Transverse colon (tissue), 4 donors: Measurements from ENCODE around the gene TMCC3. TPM values are rescaled to one million over a fixed set of nuclear protein-coding genes. Genes with fewer than 3 reads are reported as not detected.

ENCODE experiments used
- DNase-seq: peaks from one replicate; pipeline ENCODE4 v3.0.0-alpha.2; 2019
- H3K27ac ChIP-seq, 4 donors: fragments of 200-600 bp; sonication (generic); 2 replicates each; pipeline ENCODE4 v1.5.1; 2016 to 2018; ENCODE audit warnings: inconsistent platforms in 4 of 4
- H3K27me3 ChIP-seq: fragments of 200-600 bp; sonication (generic); 2 replicates; pipeline ENCODE4 v1.5.1; 2017; ENCODE audit warnings: inconsistent platforms
- H3K36me3 ChIP-seq, 4 donors: fragments of 200-600 bp; sonication (generic); 2 replicates each; pipeline ENCODE4 v1.5.1; 2017 to 2019; ENCODE audit warnings: inconsistent platforms in 4 of 4
- H3K4me1 ChIP-seq, 4 donors: fragments of 200-600 bp; sonication (generic); 2 replicates each; pipeline ENCODE4 v1.5.1; 2017 to 2020; ENCODE audit warnings: inconsistent platforms in 4 of 4
- H3K4me3 ChIP-seq, 4 donors: fragments of 200-600 bp; sonication (generic); 1 replicate in 1 of 4; 2 replicates in 3 of 4; pipeline versions ENCODE4 v1.5.1 to v1.6.1; 2017 to 2019; ENCODE audit warnings: inconsistent platforms in 4 of 4
- H3K9me3 ChIP-seq, 2 donors: fragments of 200-600 bp; sonication (generic); 2 replicates each; pipeline ENCODE4 v1.5.1; 2017 to 2019; ENCODE audit warnings: inconsistent platforms in 2 of 2
- EP300 ChIP-seq: sonication (generic); formaldehyde crosslinking; IDR thresholded peaks from one replicate; pipeline ENCODE4 v1.6.1; 2017; ENCODE audit warnings: antibody characterized with exemption, low read depth
- POLR2A ChIP-seq: fragments of 450-650 bp; IDR thresholded peaks from one replicate; pipeline ENCODE4 v1.6.1; 2016; ENCODE audit warnings: antibody characterized with exemption, mild to moderate bottlenecking, moderate library complexity
- POLR2AphosphoS5 ChIP-seq, 3 donors: sonication (generic); formaldehyde crosslinking; IDR thresholded peaks; one replicate each; pipeline ENCODE4 v1.6.1; 2016; ENCODE audit warnings: antibody characterized with exemption in 3 of 3
- WGBS, 2 donors: methylation state at CpG; one replicate each; pipeline ENCODE4 v1.1.5; 2018; ENCODE audit warnings: low coverage in 1 of 2; 5-methylcytosine and 5-hydroxymethylcytosine counted together
- in situ Hi-C, 4 donors: fragments of 200-750 bp; cut with MboI; loops; one replicate each; pipeline versions ENCODE4 v1.15.0 to v1.15.1; 2017; ENCODE audit warnings: low sequenced_read_pairs in 3 of 4, low pct_ligation_motif_present in 1 of 4, low pct_unique_long_range_greater_than_20kb in 1 of 4
- intact Hi-C: fragments of 100-400 bp; cut with DNase I; formaldehyde crosslinking; loops from one replicate; pipeline ENCODE4 v1.15.1; 2023; ENCODE audit warnings: low total_unique reads
- total RNA-seq, 4 donors: library from RNA; depleted of rRNA; stranded (reverse); fragments of >200 nt; gene quantifications; one replicate each; pipeline ENCODE4 v1.1.0, GENCODE V29; 2016
- TF ChIP-seq, protein P1 (sequence below), 5 experiments: fragments of 200-600 bp in 3 of 5; fragments of 450-650 bp in 2 of 5; sonication (generic) in 3 of 5; IDR thresholded peaks; 1 replicate in 2 of 5; 2 replicates in 3 of 5; pipeline ENCODE4 v1.5.1; 2016 to 2017; ENCODE audit warnings: antibody characterized with exemption in 5 of 5, inconsistent platforms in 3 of 5, mild to moderate bottlenecking in 2 of 5, moderate library complexity in 1 of 5

The TMCC3 gene
- total RNA-seq, 4 donors from 2014 or later = 6.4 to 79.3 (median 65.9) TPM

DNA sequence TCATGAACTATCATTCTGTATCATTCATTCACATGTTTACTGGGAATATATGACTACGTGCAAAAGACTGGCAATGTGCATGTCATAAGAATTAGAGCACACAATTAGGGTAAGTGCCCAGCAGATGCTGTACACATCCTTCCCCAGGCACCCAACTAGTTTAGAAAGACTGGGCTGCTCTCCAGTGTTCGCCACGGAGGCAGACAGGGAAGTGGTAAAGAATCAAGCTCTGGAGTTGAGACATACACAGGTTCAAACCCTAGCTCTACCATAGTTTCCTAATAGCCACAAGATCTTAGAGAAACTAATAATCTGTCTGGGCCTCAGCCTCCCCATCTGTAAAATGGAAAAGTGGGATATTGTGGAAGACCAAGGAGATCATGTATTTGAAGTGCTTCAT lies 6.8 kb downstream of the TMCC3 start:
- TF ChIP-seq POLR2A = no peak
- TF ChIP-seq POLR2AphosphoS5 (IDR thresholded peaks at IDR 0.05) = no peak
- TF ChIP-seq, protein P1, sequence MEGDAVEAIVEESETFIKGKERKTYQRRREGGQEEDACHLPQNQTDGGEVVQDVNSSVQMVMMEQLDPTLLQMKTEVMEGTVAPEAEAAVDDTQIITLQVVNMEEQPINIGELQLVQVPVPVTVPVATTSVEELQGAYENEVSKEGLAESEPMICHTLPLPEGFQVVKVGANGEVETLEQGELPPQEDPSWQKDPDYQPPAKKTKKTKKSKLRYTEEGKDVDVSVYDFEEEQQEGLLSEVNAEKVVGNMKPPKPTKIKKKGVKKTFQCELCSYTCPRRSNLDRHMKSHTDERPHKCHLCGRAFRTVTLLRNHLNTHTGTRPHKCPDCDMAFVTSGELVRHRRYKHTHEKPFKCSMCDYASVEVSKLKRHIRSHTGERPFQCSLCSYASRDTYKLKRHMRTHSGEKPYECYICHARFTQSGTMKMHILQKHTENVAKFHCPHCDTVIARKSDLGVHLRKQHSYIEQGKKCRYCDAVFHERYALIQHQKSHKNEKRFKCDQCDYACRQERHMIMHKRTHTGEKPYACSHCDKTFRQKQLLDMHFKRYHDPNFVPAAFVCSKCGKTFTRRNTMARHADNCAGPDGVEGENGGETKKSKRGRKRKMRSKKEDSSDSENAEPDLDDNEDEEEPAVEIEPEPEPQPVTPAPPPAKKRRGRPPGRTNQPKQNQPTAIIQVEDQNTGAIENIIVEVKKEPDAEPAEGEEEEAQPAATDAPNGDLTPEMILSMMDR (IDR thresholded peaks at IDR 0.05) = no peak
- no peak for TF ChIP-seq EP300
- H3K27ac ChIP-seq = peak overlapping the region in 3 of 4 donors; percentile 26 to 43 (median 29)
- no peaks in the 10 kb centered on the region for H3K9me3 ChIP-seq
- no peaks in the 10 kb centered on the region for H3K27me3 ChIP-seq
- WGBS, 2 donors = 87 to 100% methylated on average over 1 to 3 of the region's 3 CpGs
- intact Hi-C loops = no loop called here
- no peak overlapping the region for H3K4me3 ChIP-seq
- peaks cover 0 to 6% (median 2%) of the 10 kb centered on the region in 4 donors for H3K4me1 ChIP-seq
- DNase-seq = no peak
- in situ Hi-C loops = no loop called here
- no peaks in the 10 kb centered on the region for H3K36me3 ChIP-seq

DNA sequence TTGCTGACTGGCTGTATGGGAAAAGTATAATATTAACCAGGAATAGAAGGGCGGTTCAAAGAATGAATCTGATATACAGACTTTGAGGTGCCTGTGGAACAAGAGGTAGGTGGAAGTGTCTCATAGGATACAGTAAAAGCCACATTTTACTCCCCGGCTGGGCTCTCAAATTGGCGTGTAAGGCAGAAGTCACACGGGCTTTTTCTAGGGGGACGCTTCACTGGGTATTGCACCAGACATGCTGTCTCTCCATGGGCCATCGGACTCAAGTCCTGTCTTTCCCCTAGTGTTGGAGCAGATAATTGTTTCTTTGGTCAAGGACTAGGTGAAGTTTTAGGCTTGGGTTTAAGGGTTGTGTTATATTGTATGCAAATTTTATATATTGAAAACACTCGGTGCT lies 9.1 kb downstream of the TMCC3 start:
- TF ChIP-seq POLR2AphosphoS5 (IDR thresholded peaks at IDR 0.05) (no peak), POLR2A (no peak), EP300 (no peak)
- TF ChIP-seq, protein P1 (IDR thresholded peaks at IDR 0.05) = no peak

DNA sequence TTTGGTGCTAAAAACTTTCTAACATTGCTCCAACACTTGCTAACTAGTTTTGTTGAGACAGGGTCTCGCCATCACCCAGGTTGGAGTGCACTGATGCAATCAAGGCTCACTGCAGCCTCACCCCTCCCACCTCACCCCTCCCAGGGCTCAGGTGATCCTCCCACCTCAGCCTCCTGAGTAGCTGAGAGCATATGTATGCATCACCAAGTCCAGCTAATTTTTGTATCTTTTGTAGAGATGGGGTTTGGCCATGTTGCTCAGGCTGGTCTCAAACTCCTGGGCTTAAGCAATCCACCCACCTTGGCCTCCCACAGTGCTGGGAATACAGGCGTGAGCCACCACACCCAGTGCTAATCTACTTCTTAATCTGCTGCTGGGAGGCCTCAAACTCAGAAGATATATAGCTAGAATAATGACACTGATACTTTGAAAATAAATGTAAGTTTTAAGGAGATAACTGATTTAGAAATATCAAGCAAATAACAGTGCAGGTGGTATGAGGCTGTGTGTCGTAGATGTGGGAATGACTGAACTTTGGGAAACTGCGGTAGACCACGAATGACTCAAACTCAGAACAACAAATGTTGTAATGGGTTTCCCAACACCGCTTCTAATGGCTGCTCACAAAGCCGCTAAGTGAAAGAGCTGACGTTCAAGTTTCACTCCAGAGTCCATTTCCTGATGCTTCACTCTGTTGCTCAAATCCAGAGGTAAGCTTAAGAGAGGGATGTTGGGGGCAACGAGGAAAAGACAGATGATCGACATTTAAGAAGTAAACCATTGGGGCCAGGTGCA lies 10.0 kb downstream of the TMCC3 start:
- DNase-seq = peak; percentile 17
- no peak overlapping the region for H3K27ac ChIP-seq
- H3K9me3 ChIP-seq = no peaks in the 10 kb centered on the region
- intact Hi-C loops = no loop called here
- TF ChIP-seq, protein P1 (IDR thresholded peaks at IDR 0.05) = no peak
- TF ChIP-seq POLR2A (no peak), EP300 (no peak), POLR2AphosphoS5 (IDR thresholded peaks at IDR 0.05) (no peak)
- peaks cover 0 to 3% (median 0%) of the 10 kb centered on the region in 4 donors for H3K4me1 ChIP-seq
- no peaks in the 10 kb centered on the region for H3K36me3 ChIP-seq
- no peak overlapping the region for H3K4me3 ChIP-seq
- in situ Hi-C loops = no loop called here
- 74 to 87% methylated on average over 10 of the region's 10 CpGs for WGBS, 2 donors
- no peaks in the 10 kb centered on the region for H3K27me3 ChIP-seq

More for the DNA sequence above, 9.1 kb downstream of the TMCC3 start:
- no peak for DNase-seq
- intact Hi-C loops = no loop called here
- in situ Hi-C loops = no loop called here
- Histone ChIP-seq H3K4me1 (peaks cover 0 to 3% (median 0%) of the 10 kb centered on the region in 4 donors), H3K36me3 (no peaks in the 10 kb centered on the region), H3K4me3 (no peak overlapping the region), H3K9me3 (no peaks in the 10 kb centered on the region), H3K27me3 (no peaks in the 10 kb centered on the region), H3K27ac (no peak overlapping the region)
- 95% methylated on average over 7 of the region's 7 CpGs; no CpG with 5 or more reads in 1 of the 2 donors for WGBS, 2 donors

DNA sequence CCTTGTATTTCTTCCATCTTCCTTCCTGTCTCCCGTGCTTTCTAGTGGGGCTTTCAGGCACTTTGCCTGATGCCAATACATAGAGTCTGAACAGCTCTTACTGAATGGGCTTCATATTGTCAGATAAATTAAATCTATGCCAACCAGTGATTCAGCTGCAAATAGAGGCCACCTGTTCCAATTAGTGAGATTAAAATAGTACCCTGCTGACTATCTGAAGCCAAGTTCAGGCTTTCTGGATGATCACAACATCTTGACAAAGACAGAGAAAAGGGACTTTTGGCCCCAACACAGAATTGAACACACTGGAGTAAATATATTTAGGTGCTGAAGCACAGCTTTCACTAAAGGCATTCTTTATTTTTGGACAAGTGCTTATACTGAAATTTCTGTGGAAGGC lies 11.8 kb downstream of the TMCC3 start:
- Histone ChIP-seq H3K4me3 (no peak overlapping the region), H3K4me1 (peaks cover 0 to 6% (median 2%) of the 10 kb centered on the region in 4 donors), H3K9me3 (no peaks in the 10 kb centered on the region), H3K36me3 (no peaks in the 10 kb centered on the region), H3K27ac (no peak overlapping the region), H3K27me3 (no peaks in the 10 kb centered on the region)
- TF ChIP-seq POLR2A = no peak
- TF ChIP-seq EP300 = no peak
- TF ChIP-seq, protein P1 (IDR thresholded peaks at IDR 0.05) = no peak
- TF ChIP-seq POLR2AphosphoS5 (IDR thresholded peaks at IDR 0.05) = no peak
- no peak for DNase-seq
- in situ Hi-C loops = no loop called here
- 67 to 94% methylated on average over 1 of the region's 1 CpG for whole genome bisulfite sequencing, 2 donors
- intact Hi-C loops = no loop called here
